Cortex of kidney (tissue), 1 donor: Measurements from ENCODE around the gene MARK1.

Experiments used
- DNase-seq: peaks from one replicate; lab custom pipeline; 2025; lab: John Stamatoyannopoulos, UW

MARK1 gene

DNA sequence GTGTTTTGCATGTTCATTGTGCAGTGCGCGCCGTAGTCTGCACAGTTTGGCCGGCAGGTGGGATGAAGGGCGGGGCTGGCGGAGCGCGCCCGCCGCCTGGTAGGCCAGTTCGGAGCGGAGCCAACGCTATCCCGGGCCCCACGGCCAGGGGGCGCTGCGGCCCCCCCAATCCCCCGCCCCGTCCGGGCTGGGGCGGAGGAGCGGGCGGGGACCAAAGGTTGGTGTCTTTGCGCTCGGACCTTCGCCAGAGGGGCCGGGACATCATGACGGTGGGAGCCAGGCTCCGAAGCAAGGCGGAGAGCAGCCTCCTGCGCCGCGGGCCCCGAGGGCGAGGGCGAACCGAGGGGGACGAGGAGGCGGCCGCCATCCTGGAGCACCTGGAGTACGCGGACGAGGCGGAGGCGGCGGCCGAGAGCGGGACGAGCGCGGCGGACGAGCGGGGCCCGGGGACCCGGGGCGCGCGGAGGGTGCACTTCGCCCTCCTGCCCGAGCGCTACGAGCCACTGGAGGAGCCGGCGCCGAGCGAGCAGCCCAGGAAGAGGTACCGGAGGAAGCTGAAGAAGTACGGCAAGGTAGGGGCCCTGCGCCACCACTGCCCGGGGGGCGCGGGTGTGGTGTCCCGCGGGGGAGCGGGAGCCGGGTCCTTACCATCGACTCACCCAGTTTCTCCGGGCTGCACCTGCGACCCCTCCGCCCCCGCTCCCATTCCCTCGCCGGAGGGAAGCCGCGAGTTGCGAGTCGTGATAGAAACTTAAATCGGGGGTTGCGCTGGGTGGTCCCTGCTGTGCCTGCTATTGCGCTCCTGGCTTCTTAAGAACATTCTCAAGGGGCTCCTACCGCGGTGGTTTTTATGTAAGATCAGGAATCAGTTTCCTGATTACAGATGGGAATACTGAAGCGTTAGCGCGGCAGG, 162.5 kb downstream of the MARK1 start, which contains the start of gene C1orf115:
Gene C1orf115 (plus strand): TSS at position 224 of the 913 bp plus-strand sequence. CDS start 40 bp downstream, at position 264.
- DNase-seq = peak; percentile 28

GRCh38 chr1:220691053-220691684, 163.2 kb downstream of the MARK1 start:
- DNase-seq = no peak

GRCh38 chr1:220692436-220693228, 164.7 kb downstream of the MARK1 start:
- no peak for DNase-seq

DNA sequence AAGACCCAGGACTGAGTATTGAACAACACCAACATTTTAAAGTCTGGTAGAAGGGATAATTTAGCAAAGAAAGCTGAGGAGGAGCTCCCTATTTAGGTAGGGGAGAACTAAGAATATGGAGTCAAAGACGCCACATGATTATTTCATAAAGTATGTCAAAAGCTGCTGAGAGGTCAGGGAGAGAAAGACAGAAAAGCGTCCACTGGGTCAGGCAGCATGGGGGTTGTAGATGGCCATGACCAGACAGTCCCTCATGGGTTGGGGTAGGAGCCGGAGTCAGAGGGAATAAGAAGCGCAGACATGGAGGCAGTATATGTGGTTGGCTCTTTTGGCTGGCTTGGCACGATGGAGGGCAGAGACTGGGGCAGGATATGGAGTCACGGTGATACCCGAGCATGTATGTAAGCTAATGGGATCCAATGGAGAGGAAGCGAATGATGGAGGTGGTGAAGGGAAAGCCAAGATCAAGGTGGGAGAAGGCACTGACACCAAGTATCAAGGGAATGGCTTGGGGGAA, 167.0 kb downstream of the MARK1 start:
- DNase-seq = no peak

DNA sequence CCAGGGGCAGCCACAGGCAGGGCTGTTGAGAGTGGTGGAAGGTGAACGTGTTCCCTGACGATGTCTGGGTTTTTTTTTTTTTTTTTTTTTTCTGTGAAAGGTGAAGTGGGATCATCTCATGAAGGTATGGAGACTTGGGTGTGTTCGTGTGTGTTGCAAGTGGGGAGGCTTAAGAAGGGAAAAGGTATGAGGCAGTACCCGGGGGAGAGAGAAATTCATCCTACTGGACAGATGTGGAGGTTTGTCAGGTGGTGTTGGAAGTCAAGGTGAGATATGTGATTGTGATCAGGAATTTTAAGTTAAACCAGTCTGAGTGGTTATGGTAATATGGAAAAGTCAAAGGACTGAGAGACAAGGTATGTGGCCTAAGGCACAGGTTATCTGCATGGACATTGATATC, 167.5 kb downstream of the MARK1 start:
- no peak for DNase-seq

DNA sequence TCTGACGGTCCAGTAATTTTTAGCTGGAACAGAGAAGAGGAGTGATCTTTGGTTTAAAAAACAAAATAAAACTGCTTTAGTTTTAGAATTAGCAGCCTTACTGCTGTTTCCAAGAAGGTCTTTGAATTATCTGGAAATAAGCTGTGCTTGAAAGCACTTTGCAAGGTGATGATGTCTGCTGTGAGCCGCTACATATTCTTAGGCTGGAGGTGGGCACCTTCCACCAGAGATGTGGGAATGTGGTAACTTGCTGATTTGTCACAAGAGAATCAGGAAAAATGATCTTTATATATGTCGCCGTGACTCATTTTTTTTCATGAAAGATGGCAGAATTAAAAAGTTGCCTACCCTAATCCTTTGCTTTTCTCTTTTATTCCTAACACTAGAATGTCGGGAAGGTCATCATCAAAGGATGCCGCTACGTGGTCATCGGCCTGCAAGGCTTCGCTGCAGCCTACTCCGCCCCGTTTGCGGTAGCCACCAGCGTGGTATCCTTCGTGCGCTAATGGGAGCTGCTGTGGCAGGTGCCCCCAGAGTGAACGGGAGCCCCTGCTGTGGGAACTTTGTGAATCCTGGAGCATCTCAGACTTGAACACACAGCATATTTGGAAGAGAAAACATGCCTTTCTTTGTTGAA, 168.4 kb downstream of the MARK1 start:
- DNase-seq = no peak

- no peak for DNase-seq
These were observed 168.9 kb downstream of the MARK1 start for GRCh38 chr1:220696863-220697231.

GRCh38 chr1:220697326-220697725, 169.4 kb downstream of the MARK1 start:
- DNase-seq = no peak

DNA sequence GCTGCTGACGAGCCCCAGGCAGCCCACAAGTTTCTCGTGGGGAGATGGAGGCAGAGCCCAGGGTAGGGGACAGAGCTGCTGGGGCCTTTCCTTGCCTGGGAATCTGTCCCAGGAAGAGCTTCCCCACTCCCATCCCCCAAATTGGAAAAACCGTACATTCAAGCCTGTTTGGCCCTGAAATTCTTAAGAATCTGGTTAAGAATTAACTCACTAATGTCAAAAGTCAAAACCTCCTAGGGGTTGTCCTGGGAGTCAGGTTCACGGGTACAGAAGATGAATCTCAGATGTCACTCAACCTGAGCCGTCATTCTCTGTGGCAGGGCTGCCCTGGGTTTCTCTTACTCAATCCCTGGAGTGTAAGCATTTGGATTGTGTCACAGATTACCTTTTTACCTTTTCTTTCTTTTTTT, 170.7 kb downstream of the MARK1 start:
- DNase-seq = no peak

DNA sequence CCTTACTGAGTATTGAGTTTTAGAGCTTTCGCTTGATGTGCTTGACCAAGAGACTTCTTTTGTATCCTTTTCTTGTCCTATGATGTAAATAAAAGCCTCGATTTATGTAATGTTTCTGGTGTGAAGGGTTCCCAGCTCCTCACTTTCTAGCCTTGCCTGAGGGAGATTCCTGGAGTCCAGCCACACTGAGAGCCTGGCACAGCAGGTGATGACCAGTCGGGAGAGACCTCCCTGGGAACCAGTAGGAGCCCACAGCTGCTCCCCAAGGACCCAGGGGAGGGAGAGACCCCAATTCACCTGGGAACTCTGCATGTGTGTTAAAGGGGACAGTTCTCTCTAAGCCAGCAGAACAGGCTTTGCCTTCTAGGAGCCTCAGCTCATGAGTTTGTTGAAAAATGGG, 171.1 kb downstream of the MARK1 start:
- DNase-seq = no peak

GRCh38 chr1:220700556-220701179, 172.7 kb downstream of the MARK1 start:
- no peak for DNase-seq

DNA sequence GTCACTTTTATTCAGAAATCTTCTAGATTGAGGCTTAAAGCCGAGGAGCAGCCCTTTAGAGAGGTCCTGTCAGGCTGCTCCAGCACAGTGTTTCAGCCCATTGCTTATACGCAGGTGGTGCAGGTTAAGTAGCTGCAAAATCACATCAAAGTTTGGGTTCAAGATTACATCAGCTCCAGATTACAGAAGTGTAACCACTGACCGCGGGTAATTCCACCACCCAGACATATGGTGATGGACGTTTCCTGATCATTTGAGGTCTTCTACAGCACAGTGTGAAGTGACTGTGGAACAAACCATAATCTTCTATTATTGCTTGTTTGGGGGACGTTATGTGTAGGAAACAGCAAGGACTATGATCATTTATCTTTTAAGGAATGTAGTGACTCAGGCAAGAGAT, 174.0 kb downstream of the MARK1 start:
- no peak for DNase-seq

DNA sequence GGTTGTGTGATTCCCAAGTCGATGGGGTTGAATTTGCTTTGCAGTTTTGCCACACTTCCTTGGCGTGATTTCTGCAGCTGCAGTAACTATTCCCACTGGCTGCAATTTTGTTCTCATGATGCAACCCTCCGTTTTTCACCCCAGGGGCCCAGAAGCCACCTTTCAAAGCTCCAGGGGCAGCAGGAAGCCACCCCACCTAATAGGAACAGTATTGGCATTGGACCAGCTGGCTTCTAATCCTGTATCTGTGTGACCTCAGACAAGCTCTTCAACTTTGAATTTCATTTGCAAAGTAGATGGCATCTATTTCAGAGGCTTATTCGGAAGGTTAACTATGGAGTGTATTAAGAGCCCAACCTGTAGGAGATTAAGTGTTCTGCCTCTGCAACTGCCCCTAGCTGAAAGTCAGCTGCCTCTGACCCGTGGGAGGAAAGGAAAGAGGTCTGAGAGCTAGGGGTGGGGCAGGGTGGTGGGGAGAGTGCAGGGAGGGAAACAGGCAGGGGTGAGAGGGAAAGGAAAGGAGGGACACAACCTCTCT, 174.9 kb downstream of the MARK1 start:
- DNase-seq = no peak

DNA sequence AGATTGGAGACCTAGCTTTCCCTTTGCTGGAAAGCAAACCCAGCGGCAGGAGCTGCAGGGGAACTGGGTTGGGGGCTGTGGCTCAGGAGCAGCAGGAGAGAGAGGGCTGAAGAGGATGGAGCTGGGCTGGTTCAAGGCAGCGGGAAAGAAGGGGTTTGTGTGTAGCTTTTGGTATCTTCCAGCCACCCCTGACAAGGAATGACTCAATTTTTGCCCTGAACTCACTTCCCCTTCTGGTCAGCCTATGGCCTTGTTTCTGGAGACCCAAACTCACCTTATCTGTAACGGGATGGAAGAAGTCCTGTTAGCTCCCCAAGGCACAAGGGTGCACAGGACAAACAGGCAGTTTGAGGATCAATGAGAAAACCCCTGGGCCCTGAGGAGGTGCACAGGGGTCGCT, 175.4 kb downstream of the MARK1 start:
- no peak for DNase-seq

DNA sequence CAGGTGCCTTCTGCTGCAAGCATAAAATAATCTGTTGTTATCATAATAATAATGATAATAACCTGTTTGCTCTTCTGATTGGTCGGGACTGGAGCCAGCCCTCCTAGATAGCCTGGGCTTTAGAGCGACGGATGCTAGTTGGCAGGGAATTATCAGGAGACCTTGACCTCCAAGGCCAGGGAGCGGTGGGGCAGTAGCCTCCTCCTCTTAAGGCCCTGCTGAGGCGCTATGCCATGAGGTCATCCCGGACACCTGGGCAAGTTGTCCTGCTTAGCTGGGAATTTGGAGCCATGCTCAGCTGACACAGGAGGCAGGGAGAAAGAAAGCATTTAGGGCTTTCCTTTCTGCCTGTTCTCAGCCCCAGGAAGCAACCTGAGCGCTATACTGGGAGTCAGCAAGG, 177.8 kb downstream of the MARK1 start:
- DNase-seq = no peak

- no peak for DNase-seq
These were observed 178.5 kb downstream of the MARK1 start for GRCh38 chr1:220706480-220706879.

DNA sequence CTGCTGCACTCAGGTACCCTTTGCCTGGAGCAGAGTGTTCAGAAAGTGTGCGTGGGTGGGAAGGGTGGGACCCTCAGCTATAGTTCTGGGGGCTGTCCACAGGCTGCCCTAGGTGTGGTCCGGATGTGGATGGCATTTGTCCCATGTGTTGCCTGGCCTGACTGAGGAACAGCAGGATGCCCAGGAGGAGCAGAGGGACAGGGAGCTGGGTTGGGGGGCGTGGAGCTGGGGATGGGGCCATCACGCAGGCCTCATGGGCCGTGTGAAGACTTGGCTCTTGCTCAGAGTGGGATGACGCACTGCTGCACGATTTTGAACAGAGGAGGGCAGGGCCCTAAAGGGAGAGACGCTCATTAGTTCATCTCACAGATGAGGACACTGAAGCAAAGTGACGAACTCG, 179.2 kb downstream of the MARK1 start:
- DNase-seq = no peak

DNA sequence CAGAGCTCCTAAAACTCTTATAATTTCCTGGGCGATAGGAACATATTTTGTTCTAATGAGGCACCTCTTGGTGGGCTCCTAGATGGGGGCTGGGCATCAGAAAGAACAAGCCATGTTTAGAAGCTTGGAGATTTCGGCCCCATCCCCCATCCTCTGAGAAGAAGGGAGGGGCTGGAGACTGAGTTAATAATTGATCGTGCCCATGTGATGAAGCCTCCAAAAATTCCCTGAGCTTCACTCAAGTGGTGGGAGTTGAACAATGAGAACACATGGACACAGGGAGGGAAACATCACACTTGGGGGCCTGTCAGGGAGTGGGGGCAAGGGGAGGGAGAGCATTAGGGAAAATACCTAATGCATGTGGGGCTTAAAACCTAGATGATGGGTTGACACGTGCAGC, 180.3 kb downstream of the MARK1 start:
- no peak for DNase-seq

DNA sequence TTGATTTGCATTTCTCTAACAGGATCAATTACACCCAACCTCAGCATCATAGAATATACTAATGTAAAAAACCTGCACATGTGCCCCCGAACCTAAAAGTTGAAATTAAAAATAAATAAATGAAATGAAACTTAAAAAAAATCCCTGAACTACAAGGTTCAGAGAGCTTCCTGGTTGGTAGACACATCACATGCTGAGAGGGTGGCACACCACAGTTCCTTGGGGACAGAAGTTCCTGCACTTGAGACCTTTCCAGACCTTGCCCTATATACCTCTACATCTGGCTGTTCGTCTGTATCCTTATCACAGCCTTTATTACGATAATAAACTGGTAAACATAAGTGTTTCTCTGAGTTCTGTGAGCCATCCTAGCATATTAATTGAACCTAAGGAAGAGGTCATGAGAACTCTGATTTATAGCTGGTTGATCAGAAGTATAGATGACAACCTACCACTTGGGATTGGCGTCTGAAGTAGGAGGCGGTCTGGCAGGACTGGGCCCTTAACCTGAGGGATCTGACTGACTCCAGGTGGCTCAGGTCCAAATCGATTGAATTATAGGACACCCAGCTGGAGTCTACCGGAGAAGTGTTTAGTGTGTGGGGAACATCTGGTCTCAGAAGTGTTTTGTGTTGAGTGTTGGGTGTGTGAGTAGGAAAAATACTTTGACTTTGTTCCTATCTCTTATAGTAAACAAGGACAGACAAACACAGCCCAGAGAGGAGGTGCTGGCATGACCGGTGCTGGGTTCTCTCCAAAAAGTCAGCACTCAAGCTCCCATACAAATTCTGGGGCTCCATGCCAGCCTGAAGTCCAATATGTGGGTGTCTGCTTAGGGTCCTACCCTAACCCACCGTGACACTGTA, 181.2 kb downstream of the MARK1 start:
- DNase-seq = no peak

DNA sequence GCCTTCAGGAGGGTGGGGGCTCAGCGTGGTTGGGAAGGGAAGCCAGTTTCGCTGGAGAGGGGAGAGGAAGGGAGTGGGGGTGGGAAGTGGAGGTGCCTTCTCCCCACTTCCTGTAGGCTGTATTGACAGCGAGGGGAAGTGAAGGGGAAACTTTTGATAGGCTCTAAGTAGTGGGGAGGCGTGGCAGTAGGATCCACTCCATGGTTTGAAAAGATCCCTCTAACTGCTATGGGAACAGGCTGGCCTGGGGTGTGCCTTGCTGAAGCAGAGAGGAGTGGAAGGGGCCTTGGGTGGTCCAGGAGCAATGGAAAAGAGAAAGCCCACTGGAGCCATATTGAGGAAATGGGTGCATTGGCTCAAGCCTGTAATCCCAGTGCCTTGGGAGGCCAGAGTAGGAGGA, 182.4 kb downstream of the MARK1 start:
- DNase-seq = no peak
